ENCODE data around the gene CPE.

DNA sequence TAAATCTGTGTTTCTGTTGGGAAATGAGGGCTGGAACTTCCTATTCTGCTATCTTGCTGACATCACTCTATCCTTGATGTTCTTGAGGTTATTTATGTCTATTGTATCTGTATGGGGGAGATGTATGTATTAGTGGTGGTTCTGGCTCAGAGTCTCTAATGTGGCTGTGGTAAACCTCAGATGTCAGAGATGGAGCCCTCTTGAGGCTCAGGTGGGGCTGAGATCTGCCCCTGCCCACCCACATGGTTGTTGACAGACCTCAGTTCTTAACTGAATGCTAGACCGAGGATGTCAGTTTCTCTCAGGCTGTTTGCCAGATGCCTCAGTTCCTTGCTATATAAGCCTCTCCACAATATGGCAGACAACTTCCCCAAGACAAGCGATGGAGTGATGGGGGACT lies 3.3 kb upstream of the CPE start:
- TF ChIP-seq POLR2AphosphoS5 (IDR thresholded peaks at IDR 0.05) = no peak
- TF ChIP-seq, protein P1, sequence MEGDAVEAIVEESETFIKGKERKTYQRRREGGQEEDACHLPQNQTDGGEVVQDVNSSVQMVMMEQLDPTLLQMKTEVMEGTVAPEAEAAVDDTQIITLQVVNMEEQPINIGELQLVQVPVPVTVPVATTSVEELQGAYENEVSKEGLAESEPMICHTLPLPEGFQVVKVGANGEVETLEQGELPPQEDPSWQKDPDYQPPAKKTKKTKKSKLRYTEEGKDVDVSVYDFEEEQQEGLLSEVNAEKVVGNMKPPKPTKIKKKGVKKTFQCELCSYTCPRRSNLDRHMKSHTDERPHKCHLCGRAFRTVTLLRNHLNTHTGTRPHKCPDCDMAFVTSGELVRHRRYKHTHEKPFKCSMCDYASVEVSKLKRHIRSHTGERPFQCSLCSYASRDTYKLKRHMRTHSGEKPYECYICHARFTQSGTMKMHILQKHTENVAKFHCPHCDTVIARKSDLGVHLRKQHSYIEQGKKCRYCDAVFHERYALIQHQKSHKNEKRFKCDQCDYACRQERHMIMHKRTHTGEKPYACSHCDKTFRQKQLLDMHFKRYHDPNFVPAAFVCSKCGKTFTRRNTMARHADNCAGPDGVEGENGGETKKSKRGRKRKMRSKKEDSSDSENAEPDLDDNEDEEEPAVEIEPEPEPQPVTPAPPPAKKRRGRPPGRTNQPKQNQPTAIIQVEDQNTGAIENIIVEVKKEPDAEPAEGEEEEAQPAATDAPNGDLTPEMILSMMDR (IDR thresholded peaks at IDR 0.05) = no peak
- TF ChIP-seq POLR2A (IDR thresholded peaks at IDR 0.05) = no peak
- TF ChIP-seq EP300 (IDR thresholded peaks at IDR 0.05; ENCODE audit: low read depth) = no peak

Data from transverse colon (tissue), 4 donors.